Spinal cord (tissue), 10 donors: Measurements from ENCODE around the gene KRT4. TPM values are rescaled to one million over a fixed set of nuclear protein-coding genes. Genes with fewer than 3 reads are reported as not detected.

Experiments used
- DNase-seq, 6 donors: peaks; one replicate each; pipeline versions ENCODE4 v3.0.0 to v3.0.0-alpha.2; 2013 to 2015; ENCODE audit warnings: low spot score in 6 of 6, low read depth in 4 of 6
- H3K27ac ChIP-seq: one replicate; pipeline ENCODE4 v1.5.1; 2013; ENCODE audit warnings: low read depth, low read length, control low read depth
- H3K27me3 ChIP-seq: one replicate; pipeline ENCODE4 v1.6.1; 2013; ENCODE audit warnings: low read length; ENCODE audit not compliant: control insufficient read depth, insufficient read depth
- H3K36me3 ChIP-seq: one replicate; pipeline ENCODE4 v1.6.1; 2013; ENCODE audit warnings: low read length; ENCODE audit not compliant: control insufficient read depth, insufficient read depth
- H3K4me1 ChIP-seq: one replicate; pipeline ENCODE4 v1.6.1; 2013; ENCODE audit warnings: low read length; ENCODE audit not compliant: control insufficient read depth, insufficient read depth
- H3K4me3 ChIP-seq: one replicate; pipeline ENCODE4 v1.5.1; 2013; ENCODE audit warnings: low read depth, low read length, control low read depth
- H3K9me3 ChIP-seq: one replicate; pipeline ENCODE4 v1.6.1; 2013; ENCODE audit warnings: low read length; ENCODE audit not compliant: control insufficient read depth, insufficient read depth
- WGBS: methylation state at CpG from one replicate; pipeline ENCODE4 v1.1.5; 2013; ENCODE audit warnings: missing lambda C conversion rate; ENCODE audit not compliant: insufficient coverage; 5-methylcytosine and 5-hydroxymethylcytosine counted together
- polyA plus RNA-seq, 2 donors: library from polyadenylated mRNA; unstranded; fragments of 120-200 nt; gene quantifications; one replicate each; pipeline ENCODE4 v1.2.1, GENCODE V29; 2013; ENCODE audit not compliant: insufficient read length in 2 of 2
- total RNA-seq, 2 donors: library from RNA; depleted of rRNA in 1 of 2; stranded (reverse); fragments of 120-200 nt in 1 of 2; fragments of >200 nt in 1 of 2; gene quantifications; one replicate each; pipeline versions ENCODE4 v1.2.3 to v1.2.4, GENCODE V29; 2013 to 2014
- donor health status: healthy.

The KRT4 gene
- total and polyA plus RNA-seq, 4 donors = 0.11 to 0.20 (median 0.14) TPM; not detected in 1

- Histone ChIP-seq H3K9me3 (no peaks in the 10 kb centered on the region), H3K36me3 (no peaks in the 10 kb centered on the region), H3K27ac (no peak overlapping the region), H3K4me3 (no peak overlapping the region), H3K4me1 (peaks cover 18% of the 10 kb centered on the region), H3K27me3 (no peaks in the 10 kb centered on the region)
- WGBS = 81% methylated on average over 4 of the region's 6 CpGs
- no peak for DNase-seq
These were observed 24.1 kb upstream of the KRT4 start for GRCh38 chr12:52837781-52838608.

- Histone ChIP-seq H3K27ac (no peak overlapping the region), H3K4me3 (no peak overlapping the region), H3K36me3 (no peaks in the 10 kb centered on the region), H3K4me1 (peaks cover 18% of the 10 kb centered on the region), H3K27me3 (no peaks in the 10 kb centered on the region), H3K9me3 (no peaks in the 10 kb centered on the region)
- 81% methylated on average over 4 of the region's 9 CpGs for WGBS
- no peak for DNase-seq
These were observed 23.5 kb upstream of the KRT4 start for GRCh38 chr12:52837413-52837741.

DNA sequence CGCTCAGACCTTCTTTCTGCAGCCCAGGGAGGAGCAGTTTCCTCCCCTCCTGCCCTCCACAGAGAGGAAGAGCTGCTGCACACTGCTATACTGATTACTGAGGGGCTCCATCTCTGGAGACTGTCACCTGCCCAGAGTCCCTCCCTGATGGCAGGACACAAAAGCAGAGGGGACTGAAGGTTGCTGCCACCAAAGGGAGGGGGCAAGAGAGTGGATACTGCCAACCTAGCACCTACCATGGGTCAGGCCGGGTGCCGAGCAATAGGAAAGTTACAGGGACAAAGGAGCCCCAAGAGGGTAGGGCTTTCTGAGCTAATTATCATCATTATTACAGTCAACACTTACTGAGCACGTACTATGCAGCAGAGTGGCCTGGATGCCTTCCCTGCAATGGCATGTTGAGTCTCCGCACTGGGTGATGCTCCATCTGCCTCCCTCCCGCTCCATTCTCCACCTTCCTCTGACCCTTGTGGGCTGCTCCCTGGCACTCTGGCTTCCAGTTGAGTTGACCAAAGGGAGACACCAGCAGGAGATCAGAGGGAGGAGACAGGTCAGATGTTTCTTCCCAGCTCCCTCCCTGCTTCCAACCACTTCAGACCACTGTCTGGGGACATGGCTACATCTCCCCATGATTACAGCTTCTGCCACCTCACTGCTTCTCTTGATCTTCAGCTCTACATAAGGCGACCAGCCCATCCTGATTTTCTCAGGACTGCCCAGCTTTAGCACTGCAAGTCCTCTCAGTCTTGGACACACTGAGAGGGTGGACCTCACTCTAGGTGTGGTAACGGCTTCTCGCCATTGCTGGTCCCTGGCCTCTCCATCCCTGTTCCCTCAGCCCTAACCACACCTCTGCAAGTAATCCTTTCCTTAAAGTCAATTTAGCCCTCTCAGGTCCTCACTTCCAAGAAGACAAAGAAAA, 22.8 kb upstream of the KRT4 start:
- peaks cover 18% of the 10 kb centered on the region for H3K4me1 ChIP-seq
- H3K9me3 ChIP-seq = no peaks in the 10 kb centered on the region
- WGBS = 91% methylated on average over 6 of the region's 9 CpGs
- no peak overlapping the region for H3K4me3 ChIP-seq
- H3K27me3 ChIP-seq = no peaks in the 10 kb centered on the region
- no peak for DNase-seq
- no peak overlapping the region for H3K27ac ChIP-seq
- H3K36me3 ChIP-seq = no peaks in the 10 kb centered on the region

GRCh38 chr12:52836042-52836466, 22.1 kb upstream of the KRT4 start:
- DNase-seq = no peak
- Histone ChIP-seq H3K36me3 (no peaks in the 10 kb centered on the region), H3K27ac (no peak overlapping the region), H3K27me3 (no peaks in the 10 kb centered on the region), H3K9me3 (no peaks in the 10 kb centered on the region), H3K4me1 (peaks cover 18% of the 10 kb centered on the region), H3K4me3 (no peak overlapping the region)
- WGBS = 93% methylated on average over 6 of the region's 7 CpGs

DNA sequence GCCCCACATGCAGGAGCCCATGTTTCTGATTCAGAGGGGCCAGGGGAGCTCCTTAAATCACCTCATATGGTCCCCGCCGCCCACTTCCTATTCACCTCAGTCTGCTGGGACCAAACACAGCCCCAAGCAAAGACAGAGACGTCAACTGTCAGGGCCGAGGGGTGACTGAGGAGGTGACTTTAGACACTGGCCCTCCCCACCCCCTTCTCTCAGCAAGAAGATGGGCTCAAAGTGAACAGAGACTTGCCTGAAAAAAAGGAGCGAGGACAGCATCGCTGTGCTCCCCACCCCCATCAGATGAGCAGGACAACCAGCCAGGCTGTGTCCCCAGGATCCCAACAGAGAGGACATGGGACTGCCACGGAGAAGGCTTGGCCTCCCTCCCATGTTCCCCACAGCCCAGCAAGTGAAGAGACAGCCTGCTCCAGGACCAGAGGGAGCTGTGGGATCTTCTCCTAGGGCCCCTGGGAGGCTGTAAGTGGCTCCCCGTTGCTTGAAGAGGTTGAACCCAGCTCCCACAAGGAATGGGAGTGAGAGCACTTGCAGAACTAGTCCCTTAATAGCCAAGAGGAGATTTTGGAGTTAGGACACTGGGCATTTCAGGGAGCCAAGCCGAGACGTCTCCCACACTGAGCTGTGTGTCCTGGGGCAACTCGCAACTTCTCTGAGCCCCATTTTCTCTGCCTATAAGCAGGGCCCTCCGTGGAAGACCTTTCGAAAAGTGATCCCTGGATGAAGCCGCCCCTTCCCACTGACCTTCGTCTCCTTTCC, 21.5 kb upstream of the KRT4 start:
- no peak for DNase-seq
- H3K27me3 ChIP-seq = no peaks in the 10 kb centered on the region
- WGBS = 85% methylated on average over 9 of the region's 15 CpGs
- peaks cover 18% of the 10 kb centered on the region for H3K4me1 ChIP-seq
- no peaks in the 10 kb centered on the region for H3K36me3 ChIP-seq
- H3K4me3 ChIP-seq = no peak overlapping the region
- no peaks in the 10 kb centered on the region for H3K9me3 ChIP-seq
- H3K27ac ChIP-seq = no peak overlapping the region

DNA sequence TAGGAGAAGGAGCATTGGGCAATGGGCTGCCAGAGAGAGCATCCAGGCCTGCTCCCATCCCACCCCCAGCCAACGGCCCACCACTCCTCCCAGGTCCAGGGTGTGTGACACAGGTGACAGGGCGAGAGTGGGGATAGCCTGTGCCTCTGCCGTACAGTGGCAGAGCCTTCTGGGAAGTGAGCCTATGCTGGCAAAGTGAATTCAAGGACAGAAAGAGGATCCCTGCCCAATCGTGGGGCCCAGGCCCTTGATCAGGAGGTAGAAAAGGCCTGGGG, 20.7 kb upstream of the KRT4 start:
- H3K36me3 ChIP-seq = no peaks in the 10 kb centered on the region
- H3K27me3 ChIP-seq = no peaks in the 10 kb centered on the region
- H3K27ac ChIP-seq = no peak overlapping the region
- H3K4me1 ChIP-seq = peaks cover 16% of the 10 kb centered on the region
- no peaks in the 10 kb centered on the region for H3K9me3 ChIP-seq
- H3K4me3 ChIP-seq = no peak overlapping the region
- WGBS = 79% methylated on average over 3 of the region's 4 CpGs
- no peak for DNase-seq

GRCh38 chr12:52833922-52834726, 20.2 kb upstream of the KRT4 start, which contains the start of gene KRT79:
Gene KRT79 (minus strand): TSS chr12:52834311. CDS start chr12:52834260, 51 bp downstream.
- no peak for DNase-seq
- Histone ChIP-seq H3K27ac (no peak within 1 kb of the TSS), H3K36me3 (no peaks in the 10 kb centered on the region), H3K4me1 (peaks cover 12% of the 10 kb centered on the region), H3K4me3 (no peak within 1 kb of the TSS), H3K27me3 (peaks cover under 1% of the 10 kb centered on the region), H3K9me3 (no peaks in the 10 kb centered on the region)
- WGBS = 84% methylated on average over 16 of the region's 22 CpGs

GRCh38 chr12:52832985-52833905, 19.3 kb upstream of the KRT4 start:
- H3K9me3 ChIP-seq = no peaks in the 10 kb centered on the region
- H3K4me3 ChIP-seq = no peak overlapping the region
- no peaks in the 10 kb centered on the region for H3K36me3 ChIP-seq
- H3K4me1 ChIP-seq = peaks cover 8% of the 10 kb centered on the region
- no peak for DNase-seq
- H3K27me3 ChIP-seq = peaks cover 2% of the 10 kb centered on the region
- no peak overlapping the region for H3K27ac ChIP-seq
- WGBS = 86% methylated on average over 19 of the region's 20 CpGs
